Hematopoietic multipotent progenitor cell treated with erythropoietin and hydrocortisone succinate and interleukin-3 and kit ligand, for 6 days (in vitro differentiated cells): Measurements from ENCODE around the gene VAT1.
"Not testable (repeated sequence)": the region's sequence is repeated elsewhere in the genome, so short reads cannot be mapped to it uniquely, and the experiment has no call there.

Experiments used
- DNase-seq: peaks from one replicate; pipeline ENCODE4 v3.0.0-alpha.2; 2015

VAT1 gene

GRCh38 chr17:43003542-43004172, 18.5 kb downstream of the VAT1 start:
- peak; percentile 43 for DNase-seq

- not testable (repeated sequence) for DNase-seq
These were observed 21.3 kb downstream of the VAT1 start for GRCh38 chr17:43000894-43001293.

DNA sequence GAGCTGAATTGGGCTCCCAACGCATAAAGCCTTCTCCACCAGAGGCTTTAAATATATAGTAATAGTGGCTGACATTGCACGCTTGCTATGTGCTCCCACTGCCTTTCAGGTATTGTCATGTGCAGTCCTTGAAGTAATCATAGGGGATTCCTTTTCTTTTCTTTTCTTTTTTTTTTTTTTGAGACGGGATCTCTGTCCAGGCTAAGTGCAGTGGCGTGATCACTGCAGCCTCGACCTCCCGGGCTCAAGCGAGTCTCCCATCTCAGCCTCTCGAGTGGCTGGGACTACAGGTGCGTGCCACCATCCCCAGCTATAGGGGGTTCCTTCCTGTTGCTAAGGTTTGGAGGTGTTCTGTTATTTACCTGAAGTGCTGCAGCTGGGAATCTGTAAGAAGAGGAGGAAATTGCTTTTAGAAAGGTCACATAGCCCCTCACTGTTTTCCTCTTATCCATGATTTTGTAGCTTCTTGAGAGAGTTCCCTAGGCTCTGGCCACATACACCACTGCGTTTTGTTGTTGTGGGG, 23.1 kb downstream of the VAT1 start:
- no peak for DNase-seq

GRCh38 chr17:42997984-42998938, 23.9 kb downstream of the VAT1 start, which contains the start of gene RPL27:
RPL27 (plus strand) TSS chr17:42998419; CDS start chr17:42998751, 332 bp downstream.
- peak; percentile 100 for DNase-seq

GRCh38 chr17:42997390-42997983, 24.7 kb downstream of the VAT1 start:
- DNase-seq: no peak

DNA sequence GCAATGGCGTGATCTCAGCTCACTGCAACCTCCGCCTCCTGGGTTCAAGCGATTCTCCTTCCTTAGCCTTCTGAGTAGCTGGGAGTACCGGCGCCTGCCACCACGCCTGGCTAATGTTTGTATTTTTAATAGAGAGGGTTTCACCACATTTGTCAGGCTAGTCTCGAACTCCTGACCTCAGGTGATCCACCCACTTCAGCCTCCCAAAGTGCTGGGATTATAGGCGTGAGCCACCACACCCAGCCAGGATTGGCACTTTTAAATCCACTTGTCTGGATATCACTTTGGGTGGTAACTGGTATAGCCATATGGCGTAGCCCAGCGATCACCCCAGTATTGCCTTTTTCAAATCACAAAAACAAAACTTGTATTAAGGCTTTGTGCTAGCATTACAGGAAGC, 28.3 kb downstream of the VAT1 start:
- DNase-seq: not testable (repeated sequence)

- DNase-seq: no peak
These were observed 29.3 kb downstream of the VAT1 start for GRCh38 chr17:42992872-42993271.

DNA sequence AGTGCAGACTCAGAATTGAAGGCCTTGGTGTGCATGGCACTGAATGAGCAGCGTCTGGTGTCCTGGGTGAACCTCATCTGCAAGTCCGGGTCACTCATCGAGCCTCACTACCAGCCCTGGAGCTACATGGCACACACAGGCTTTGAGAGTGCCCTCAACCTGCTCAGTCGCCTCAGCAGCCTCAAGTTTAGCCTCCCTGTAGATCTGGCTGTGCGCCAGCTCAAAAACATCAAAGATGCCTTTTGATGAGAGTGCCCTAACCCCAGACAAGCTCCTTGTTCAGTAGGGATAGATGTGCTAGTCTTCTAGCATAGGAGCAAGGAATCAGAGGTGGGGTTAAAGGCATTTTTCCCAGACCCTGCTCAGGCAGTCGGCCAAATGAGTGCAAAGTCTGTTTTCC, 30.7 kb downstream of the VAT1 start:
- DNase-seq: no peak

- no peak for DNase-seq
These were observed 32.2 kb downstream of the VAT1 start for GRCh38 chr17:42989726-42990652.

- no peak for DNase-seq
These were observed 33.0 kb downstream of the VAT1 start for GRCh38 chr17:42989141-42989540.

- DNase-seq: peak; percentile 70
These were observed 37.0 kb downstream of the VAT1 start for GRCh38 chr17:42985225-42985624.

DNA sequence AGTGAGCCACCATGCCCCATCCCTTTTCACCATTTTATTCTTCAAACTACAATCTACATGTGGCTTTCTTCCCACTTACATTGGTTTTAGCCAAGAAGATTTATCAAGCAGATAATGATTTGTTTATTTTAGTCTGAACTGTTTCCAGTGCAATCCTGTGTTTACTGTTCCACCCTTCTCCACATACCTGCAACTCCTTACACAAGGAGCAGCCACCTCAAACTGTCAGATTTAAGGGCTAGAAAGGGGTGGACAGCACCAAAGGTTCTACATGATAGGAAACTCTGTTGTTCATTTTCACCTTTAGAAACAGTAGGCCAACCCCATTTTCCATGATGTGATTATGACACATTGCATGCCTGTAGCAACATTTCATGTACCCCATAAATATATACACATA, 39.9 kb downstream of the VAT1 start:
- DNase-seq: no peak

DNA sequence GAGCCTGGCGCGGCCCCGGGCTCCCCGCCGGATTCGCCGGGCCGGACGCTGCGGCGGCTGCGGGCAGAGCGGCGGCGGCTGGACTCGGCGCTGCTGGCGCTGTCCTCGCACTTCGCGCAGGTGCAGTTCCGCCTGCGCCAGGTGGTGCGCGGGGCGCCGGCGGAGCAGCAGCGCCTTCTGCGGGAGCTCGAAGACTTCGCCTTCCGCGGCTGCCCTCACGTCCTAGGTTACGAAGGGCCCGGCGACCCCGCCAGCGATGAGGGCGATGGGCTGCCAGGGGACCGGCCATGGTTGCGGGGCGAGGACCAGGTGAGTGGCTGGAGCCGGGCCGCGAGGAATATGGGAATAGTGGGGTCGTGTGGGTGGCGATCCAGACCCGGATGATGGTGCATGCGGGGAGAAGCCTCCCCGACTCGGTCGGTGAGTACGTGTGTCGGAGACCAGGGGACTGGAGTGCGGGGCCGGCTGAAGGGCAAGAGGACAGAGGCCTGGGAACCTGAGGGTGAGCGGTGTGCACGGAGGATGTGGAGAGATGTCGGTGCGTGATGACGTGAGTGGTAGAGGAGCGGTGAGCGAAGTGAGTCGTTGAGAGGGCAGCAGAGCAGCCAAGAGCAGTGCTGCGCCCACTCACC, 41.3 kb downstream of the VAT1 start:
- peak; percentile 77 for DNase-seq

DNA sequence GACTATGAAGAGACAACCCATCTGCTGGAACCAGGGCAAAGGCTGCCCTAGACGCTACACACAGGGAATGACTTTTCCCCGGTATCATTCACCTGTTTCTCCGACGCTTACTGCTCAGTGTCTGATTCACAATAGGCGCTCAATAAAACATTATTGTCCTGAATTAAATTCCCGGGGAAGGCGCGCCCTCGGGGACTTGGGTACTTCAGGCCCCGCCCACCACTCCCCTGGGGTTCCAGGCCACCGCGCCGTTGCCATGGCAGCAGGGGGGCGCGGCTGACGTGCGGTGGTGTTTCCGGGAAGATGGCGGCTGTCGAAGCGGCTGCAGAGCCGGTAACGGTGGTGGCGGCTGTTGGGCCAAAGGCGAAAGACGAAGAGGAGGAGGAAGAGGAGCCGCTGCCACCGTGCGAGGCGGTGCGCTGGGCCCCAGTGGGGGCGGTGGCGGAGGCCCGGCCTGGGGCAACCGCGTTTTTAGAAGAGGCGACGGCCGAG, 41.9 kb downstream of the VAT1 start, which contains the start of gene RUNDC1:
Gene RUNDC1 (plus strand): TSS at position 292 of the 492 bp plus-strand sequence. CDS start 12 bp downstream, at position 304.
- DNase-seq: peak; percentile 96

- peak; percentile 84 for DNase-seq
These were observed 42.5 kb downstream of the VAT1 start, which contains the start of gene PTGES3L for GRCh38 chr17:42979511-42980273. PTGES3L (minus strand) TSS chr17:42980080; CDS start chr17:42980053, 27 bp downstream.

- not testable (repeated sequence) for DNase-seq
These were observed 46.5 kb downstream of the VAT1 start for GRCh38 chr17:42975701-42976100.

DNA sequence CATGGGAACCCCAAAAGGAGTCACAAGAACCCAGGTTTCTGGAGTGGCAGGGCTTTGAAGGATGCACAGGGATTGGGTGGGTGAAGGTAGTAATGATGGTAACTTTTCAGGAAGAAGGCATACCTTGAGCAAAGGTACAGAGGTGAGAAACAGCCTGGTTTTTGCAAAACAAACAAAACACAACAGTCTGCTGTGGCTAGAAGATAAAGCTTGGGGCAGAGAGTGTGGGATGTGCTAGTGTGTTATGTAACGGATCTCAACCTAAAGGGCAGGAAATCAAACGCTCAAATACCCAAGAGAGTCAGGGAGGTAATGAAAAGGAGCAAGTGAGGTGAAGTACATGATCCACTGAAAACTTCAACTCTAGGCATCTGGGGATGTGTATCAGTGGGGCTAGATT, 46.9 kb downstream of the VAT1 start:
- DNase-seq: no peak

GRCh38 chr17:42973323-42973722, 48.9 kb downstream of the VAT1 start:
- not testable (repeated sequence) for DNase-seq

DNA sequence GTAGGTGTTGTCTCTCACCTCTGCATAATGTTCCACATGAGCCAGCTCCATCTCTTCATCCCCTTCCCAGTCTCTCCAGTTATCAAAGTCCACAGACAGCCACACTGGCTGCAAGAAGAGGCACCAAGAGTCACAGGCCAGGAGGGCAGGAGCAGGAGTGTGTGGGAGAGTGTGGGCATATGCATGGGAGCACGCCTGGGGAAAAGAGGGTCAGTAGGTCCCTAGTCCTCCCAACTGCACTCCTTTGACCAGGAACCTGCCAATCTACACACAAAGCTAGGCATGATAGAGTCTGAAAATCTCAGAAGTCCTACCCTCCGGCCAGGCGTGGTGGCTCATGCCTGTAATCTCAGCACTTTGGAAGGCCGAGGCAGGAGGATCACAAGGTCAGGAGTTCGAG, 50.6 kb downstream of the VAT1 start:
- no peak for DNase-seq

DNA sequence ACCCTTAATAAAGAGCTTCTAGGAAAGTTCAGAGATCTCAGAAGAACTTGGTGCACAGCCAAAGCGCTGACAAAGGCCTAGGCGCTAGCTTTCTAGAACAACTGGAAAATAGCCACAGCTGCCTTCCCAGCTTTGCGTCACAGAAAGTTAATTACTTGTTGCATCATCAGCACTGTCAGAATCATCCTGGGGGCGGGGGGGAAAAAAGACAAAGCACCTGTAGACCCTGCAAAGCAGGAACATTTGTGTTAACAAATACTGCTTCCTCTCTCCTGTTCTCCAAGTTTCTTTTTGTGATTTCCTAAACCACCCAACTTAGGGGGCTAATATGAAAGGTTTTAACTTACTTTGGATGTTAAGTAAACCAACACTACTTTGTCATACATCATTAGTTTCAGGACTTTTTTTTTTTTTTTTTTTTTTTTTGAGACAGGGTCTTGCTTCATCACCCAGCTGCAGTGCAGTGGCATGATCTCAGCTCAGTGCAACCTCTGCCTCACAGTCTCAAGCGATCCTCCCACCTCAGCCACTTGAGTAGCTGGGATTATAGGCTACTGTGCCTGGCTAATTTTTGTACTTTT, 53.1 kb downstream of the VAT1 start:
- peak; percentile 32 for DNase-seq
